ENCODE results near the gene CCL27. TPM values are rescaled to one million over a fixed set of nuclear protein-coding genes. Genes with fewer than 3 reads are reported as not detected.

Gene CCL27

DNA sequence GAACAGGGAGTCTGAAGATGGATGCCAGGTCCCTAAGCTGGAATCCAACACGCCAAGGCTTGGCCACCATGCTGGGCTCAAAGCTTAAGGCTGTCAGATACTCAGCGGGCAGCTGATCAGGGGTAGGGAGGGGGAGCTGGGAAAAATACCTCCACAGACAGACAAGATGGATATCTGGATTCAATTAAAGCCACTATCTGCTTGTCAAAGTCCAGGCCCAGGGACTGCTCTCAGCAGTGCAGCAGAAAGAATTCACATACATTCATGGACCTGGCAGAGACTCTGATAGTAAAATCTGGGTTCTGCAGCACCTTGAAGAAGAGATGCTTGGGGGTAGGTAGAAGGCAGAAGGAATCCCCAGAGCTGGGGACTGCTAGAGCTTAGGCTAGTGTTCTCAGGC is 47.3 kb downstream of the CCL27 start:
- no peak overlapping the region for H3K9ac ChIP-seq (ENCODE audit: low read depth, low read length)
- H3K27me3 ChIP-seq (ENCODE audit: control insufficient read depth, insufficient read depth, low read length) = no peaks in the 10 kb centered on the region
- no peak overlapping the region for H3K4me3 ChIP-seq (ENCODE audit: low read length)
- no peak overlapping the region for H3K4me2 ChIP-seq (ENCODE audit: low read length)
- H3K4me1 ChIP-seq (ENCODE audit: control insufficient read depth, insufficient read depth, low read length) = peaks cover 28% of the 10 kb centered on the region
- no peaks in the 10 kb centered on the region for H3K9me3 ChIP-seq (replicated peaks; ENCODE audit: low read length)
- peaks cover 24% of the 10 kb centered on the region for H3K36me3 ChIP-seq (ENCODE audit: insufficient read depth, low read length)

DNA sequence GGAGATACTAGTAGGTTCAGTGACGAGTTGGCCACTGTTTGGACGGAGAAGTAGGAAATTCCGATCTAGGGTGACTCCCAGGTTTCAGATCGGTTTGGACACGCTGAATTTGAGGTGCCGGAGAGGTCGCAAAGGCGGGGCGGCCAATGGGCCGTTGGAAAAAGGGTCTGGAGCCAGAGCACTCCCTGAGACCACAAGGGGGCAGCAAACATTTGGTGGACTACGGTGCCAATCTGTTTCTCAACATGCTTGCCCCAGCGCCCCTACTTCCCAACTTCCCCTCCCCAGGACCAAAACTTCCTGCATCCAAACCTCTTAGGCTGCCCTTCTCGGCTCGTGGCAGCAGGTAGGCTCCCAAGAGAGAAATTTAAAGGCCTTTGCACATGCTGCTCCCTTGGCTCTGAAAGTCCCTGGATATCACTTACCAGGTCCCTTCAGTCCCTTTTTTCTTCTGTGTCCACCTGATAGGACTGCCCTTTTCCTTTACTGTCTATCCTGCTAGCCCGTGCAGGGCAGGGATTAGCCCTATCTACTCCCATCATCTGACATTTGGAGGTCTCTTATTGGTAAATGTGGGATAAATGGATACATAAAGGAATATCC is 49.6 kb downstream of the CCL27 start:
- Histone ChIP-seq H3K9me3 (replicated peaks; ENCODE audit: low read length) (no peaks in the 10 kb centered on the region), H3K36me3 (ENCODE audit: insufficient read depth, low read length) (peaks cover 22% of the 10 kb centered on the region), H3K4me1 (ENCODE audit: control insufficient read depth, insufficient read depth, low read length) (peaks cover 21% of the 10 kb centered on the region), H3K4me2 (ENCODE audit: low read length) (peak overlapping the region; percentile 96), H3K27me3 (ENCODE audit: control insufficient read depth, insufficient read depth, low read length) (no peaks in the 10 kb centered on the region), H3K4me3 (ENCODE audit: low read length) (peak overlapping the region; percentile 90), H3K9ac (ENCODE audit: low read depth, low read length) (peak overlapping the region; percentile 96)

Small RNA genes within 50 kb of the gene (small RNA-seq; reads per million reads assigned to genes)
- not detected for gene CCL27
